IMR-90 (cell line): ENCODE results near the gene FUT9. TPM values are rescaled to one million over a fixed set of nuclear protein-coding genes. Genes with fewer than 3 reads are reported as not detected.

Experiments used
- ATAC-seq: fragments of 200-7000 bp; cut with Tn5 transposase; 2 replicates; pipeline ENCODE4 v1.9.1; 2020; ENCODE audit warnings: low read depth, mild to moderate bottlenecking, moderate library complexity
- BruUV-seq: library from RNA; stranded (reverse); fragments of 400-500 nt; replicated peaks from 2 replicates; lab custom pipeline; 2021; lab: Mats Ljungman, UMichigan
- CTCF ChIA-PET: fragments of 300-600 bp; formaldehyde crosslinking; extraction: SDS; loops from one replicate; lab custom pipeline; 2021; ENCODE audit warnings: antibody characterized with exemption; lab: Yijun Ruan, JAX
- POLR2A ChIA-PET: fragments of 300-600 bp; sonication (Branson Sonifier 250); formaldehyde crosslinking; loops from one replicate; lab custom pipeline; 2022; ENCODE audit warnings: antibody characterized with exemption; ENCODE audit not compliant: unreplicated experiment; lab: Charles Lee
- DNase-seq: peaks from one replicate; pipeline ENCODE4 v3.0.0; 2013
- H2AFZ ChIP-seq: replicated peaks from 2 replicates; pipeline ENCODE3; 2013; ENCODE audit warnings: low read length, mild to moderate bottlenecking; ENCODE audit not compliant: poor library complexity
- H2AK5ac ChIP-seq: 2 replicates; pipeline ENCODE4 v1.6.1; 2013; ENCODE audit warnings: low read depth, low read length, inconsistent platforms
- H2AK9ac ChIP-seq: replicated peaks from 2 replicates; pipeline ENCODE3; 2013; ENCODE audit warnings: mild to moderate bottlenecking, low read depth, low read length, moderate library complexity; ENCODE audit not compliant: poor library complexity
- H2BK120ac ChIP-seq: 2 replicates; pipeline ENCODE4 v1.6.1; 2013; ENCODE audit warnings: low read depth, low read length, inconsistent platforms
- H2BK15ac ChIP-seq: 3 replicates; pipeline ENCODE4 v1.6.1; 2013; ENCODE audit warnings: low read depth, low read length, inconsistent platforms
- H2BK20ac ChIP-seq: 2 replicates; pipeline ENCODE4 v1.6.1; 2013; ENCODE audit warnings: low read depth, mild to moderate bottlenecking, inconsistent platforms, low read length, moderate library complexity
- H2BK5ac ChIP-seq: 2 replicates; pipeline ENCODE4 v1.6.1; 2013; ENCODE audit warnings: mild to moderate bottlenecking, low read depth, low read length, inconsistent platforms; ENCODE audit not compliant: poor library complexity, severe bottlenecking
- H3K14ac ChIP-seq: replicated peaks from 2 replicates; pipeline ENCODE4 v1.6.1; 2013; ENCODE audit warnings: low read depth, low read length, inconsistent platforms
- H3K18ac ChIP-seq: 2 replicates; pipeline ENCODE4 v1.6.1; 2013; ENCODE audit warnings: low read depth, low read length, control low read depth
- H3K23ac ChIP-seq: 2 replicates; pipeline ENCODE4 v1.6.1; 2013; ENCODE audit warnings: low read depth, low read length, inconsistent platforms
- H3K27ac ChIP-seq: 2 replicates; pipeline ENCODE4 v1.5.1; 2013; ENCODE audit warnings: mild to moderate bottlenecking, control low read depth, low read length; ENCODE audit not compliant: insufficient read depth
- H3K27me3 ChIP-seq: 2 replicates; pipeline ENCODE4 v1.6.1; 2013; ENCODE audit warnings: low read length; ENCODE audit not compliant: control insufficient read depth, insufficient read depth
- H3K36me3 ChIP-seq: 2 replicates; pipeline ENCODE4 v1.6.1; 2013; ENCODE audit warnings: low read length, mixed read lengths; ENCODE audit not compliant: control insufficient read depth, insufficient read depth
- H3K4ac ChIP-seq: 2 replicates; pipeline ENCODE4 v1.6.1; 2013; ENCODE audit warnings: low read depth, low read length, inconsistent platforms
- H3K4me1 ChIP-seq: 2 replicates; pipeline ENCODE4 v1.6.1; 2013; ENCODE audit warnings: low read length, mixed read lengths; ENCODE audit not compliant: control insufficient read depth, insufficient read depth
- H3K4me2 ChIP-seq: 2 replicates; pipeline ENCODE4 v1.6.1; 2013; ENCODE audit warnings: low read depth, mild to moderate bottlenecking, control low read depth, low read length, moderate library complexity
- H3K4me3 ChIP-seq: 2 replicates; pipeline ENCODE4 v1.5.1; 2013; ENCODE audit warnings: low read depth, mild to moderate bottlenecking, control low read depth, low read length, moderate library complexity; ENCODE audit not compliant: insufficient read depth
- H3K56ac ChIP-seq: 2 replicates; pipeline ENCODE4 v1.6.1; 2013; ENCODE audit warnings: low read length, inconsistent platforms; ENCODE audit not compliant: insufficient read depth; ENCODE audit errors: extremely low read depth
- H3K79me1 ChIP-seq, 2 experiments: 2 replicates each; pipeline ENCODE4 v1.6.1; 2013; ENCODE audit warnings: low read length in 2 of 2, inconsistent platforms in 1 of 2, low read depth in 1 of 2
- H3K9ac ChIP-seq: 2 replicates; pipeline ENCODE4 v1.6.1; 2013; ENCODE audit warnings: low read depth, low read length, control low read depth
- H3K9me1 ChIP-seq: 2 replicates; pipeline ENCODE4 v1.6.1; 2013; ENCODE audit warnings: low read length, inconsistent platforms; ENCODE audit not compliant: insufficient read depth
- H3K9me3 ChIP-seq: 2 replicates; pipeline ENCODE4 v1.6.1; 2013; ENCODE audit warnings: low read length; ENCODE audit not compliant: control insufficient read depth, insufficient read depth
- H4K20me1 ChIP-seq: 2 replicates; pipeline ENCODE4 v1.6.1; 2013; ENCODE audit warnings: low read length, inconsistent platforms; ENCODE audit not compliant: insufficient read depth
- H4K5ac ChIP-seq: 2 replicates; pipeline ENCODE4 v1.6.1; 2013; ENCODE audit warnings: mild to moderate bottlenecking, low read depth, low read length, control low read depth
- H4K8ac ChIP-seq, 2 experiments: 2 replicates each; pipeline ENCODE4 v1.6.1; 2013; ENCODE audit warnings: low read depth in 2 of 2, low read length in 2 of 2, control low read depth in 1 of 2, inconsistent platforms in 1 of 2
- H4K91ac ChIP-seq: 2 replicates; pipeline ENCODE4 v1.6.1; 2013; ENCODE audit warnings: low read depth, low read length, inconsistent platforms; ENCODE audit not compliant: insufficient read depth
- BHLHE40 ChIP-seq: fragments of 150-350 bp; IDR thresholded peaks from 2 replicates; pipeline ENCODE4 v1.6.1; 2016; ENCODE audit warnings: mild to moderate bottlenecking, low read depth, low read length
- CEBPB ChIP-seq: IDR thresholded peaks from 2 replicates; pipeline ENCODE4 v1.6.1; 2012; ENCODE audit warnings: low read depth, low read length, improper control_type of control experiment
- CHD1 ChIP-seq: IDR thresholded peaks from 2 replicates; pipeline ENCODE4 v1.6.1; 2012; ENCODE audit warnings: low read depth, low read length, improper control_type of control experiment
- CTCF ChIP-seq: conservative IDR thresholded peaks from 2 replicates; pipeline ENCODE4 v1.5.1; 2012; ENCODE audit warnings: mild to moderate bottlenecking, low read depth, low read length, improper control_type of control experiment
- ELK1 ChIP-seq: fragments of 150-350 bp; IDR thresholded peaks from 2 replicates; pipeline ENCODE4 v1.6.1; 2016; ENCODE audit warnings: low read depth, mild to moderate bottlenecking, low read length, moderate library complexity, borderline replicate concordance
- FOS ChIP-seq: fragments of 150-350 bp; IDR thresholded peaks from 2 replicates; pipeline ENCODE4 v1.6.1; 2016; ENCODE audit warnings: low read depth, low read length
- MAFK ChIP-seq: IDR thresholded peaks from 2 replicates; pipeline ENCODE4 v1.6.1; 2012; ENCODE audit warnings: low read depth, low read length, improper control_type of control experiment
- MAZ ChIP-seq: IDR thresholded peaks from 2 replicates; pipeline ENCODE4 v1.6.1; 2012; ENCODE audit warnings: low read depth, mild to moderate bottlenecking, low read length, improper control_type of control experiment, moderate library complexity, borderline replicate concordance
- MXI1 ChIP-seq: IDR thresholded peaks from 2 replicates; pipeline ENCODE4 v1.6.1; 2012; ENCODE audit warnings: low read depth, mild to moderate bottlenecking, low read length, moderate library complexity, borderline replicate concordance
- NFE2L2 ChIP-seq: fragments of 150-350 bp; IDR thresholded peaks from 2 replicates; pipeline ENCODE4 v1.6.1; 2016; ENCODE audit warnings: low read depth, mild to moderate bottlenecking, low read length
- POLR2A ChIP-seq: IDR thresholded peaks from 2 replicates; pipeline ENCODE4 v1.6.1; 2012; ENCODE audit warnings: mild to moderate bottlenecking, low read depth, low read length
- RAD21 ChIP-seq: IDR thresholded peaks from 2 replicates; pipeline ENCODE4 v1.6.1; 2012; ENCODE audit warnings: low read length, improper control_type of control experiment
- RCOR1 ChIP-seq: IDR thresholded peaks from 2 replicates; pipeline ENCODE4 v1.6.1; 2012; ENCODE audit warnings: mild to moderate bottlenecking, low read length, improper control_type of control experiment; ENCODE audit not compliant: insufficient replicate concordance
- RFX5 ChIP-seq: IDR thresholded peaks from 2 replicates; pipeline ENCODE4 v1.8.0; 2012; ENCODE audit warnings: low read depth, mild to moderate bottlenecking, low read length, moderate library complexity
- SMC3 ChIP-seq: fragments of 150-350 bp; IDR thresholded peaks from 2 replicates; pipeline ENCODE4 v1.6.1; 2016; ENCODE audit warnings: low read depth, mild to moderate bottlenecking, antibody characterized with exemption, low read length, moderate library complexity
- WGBS, 2 experiments: methylation state at CpG; one replicate each; pipeline versions ENCODE4 v1.1.5 to v1.1.7; 2013; ENCODE audit warnings: missing lambda C conversion rate in 2 of 2; ENCODE audit not compliant: insufficient read length in 1 of 2; ENCODE audit errors: extremely low coverage in 2 of 2; 5-methylcytosine and 5-hydroxymethylcytosine counted together
- dilution Hi-C: fragments of 300-500 bp; cut with HindIII; formaldehyde crosslinking; loops from one replicate; pipeline ENCODE4 v1.14.3; 2018; ENCODE audit warnings: low sequenced_read_pairs; ENCODE audit not compliant: unreplicated experiment
- in situ Hi-C: fragments of 300-500 bp; cut with MboI; formaldehyde crosslinking; loops from 3 replicates; pipeline ENCODE4 v1.14.3; 2019; ENCODE audit warnings: low sequenced_read_pairs, inconsistent platforms, mixed read lengths
- intact Hi-C: fragments of 100-400 bp; cut with micrococcal nuclease; formaldehyde crosslinking; loops from 2 replicates; pipeline ENCODE4 v1.10.0; 2022
- polyA plus RNA-seq, 3 experiments: library from polyadenylated mRNA; depleted of rRNA; stranded (reverse); fragments of >200 nt; gene quantifications; 2 replicates each; pipeline ENCODE4 v1.2.3, GENCODE V29; 2012; ENCODE audit warnings: low replicate concordance in 1 of 3
- total RNA-seq: library from RNA; depleted of rRNA; stranded (reverse); fragments of >200 nt; gene quantifications from 2 replicates; pipeline ENCODE4 v1.2.3, GENCODE V29; 2012
- TF ChIP-seq, protein P1 (sequence below): fragments of 150-350 bp; IDR thresholded peaks from 2 replicates; pipeline ENCODE4 v1.6.1; 2017; ENCODE audit warnings: mild to moderate bottlenecking, antibody characterized with exemption, low read length, low read depth

The FUT9 gene
- total and polyA plus RNA-seq, 2 of the 4 experiments (the other 2 are of a cell fraction): under 0.01 TPM; not detected in 1

DNA sequence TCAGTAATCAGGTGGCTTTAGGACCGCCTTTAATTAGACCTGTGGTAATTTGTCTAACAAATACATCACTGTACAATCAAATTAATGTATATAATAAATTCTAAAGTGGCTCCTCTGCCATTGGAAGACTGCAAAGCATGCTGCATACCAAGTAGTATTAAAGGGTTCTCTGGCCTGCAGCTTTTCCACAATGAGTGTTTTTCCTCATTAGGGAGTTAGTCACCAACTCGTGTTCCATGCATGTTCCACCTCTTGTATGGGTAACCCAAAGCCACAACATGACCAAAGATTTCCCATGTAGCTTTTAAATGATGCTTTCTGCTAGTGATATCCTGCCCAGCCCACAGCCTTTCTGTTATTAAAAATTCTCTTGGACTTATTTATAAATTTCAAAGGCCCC is 218.7 kb downstream of the FUT9 start:
- in situ Hi-C loops (no loop called here), dilution Hi-C loops (no loop called here), intact Hi-C loops (no loop called here)
- Histone ChIP-seq H3K18ac (no peak overlapping the region), H2BK120ac (no peak overlapping the region), H2AK9ac (no peak overlapping the region), H4K91ac (no peak overlapping the region), H3K27me3 (no peaks in the 10 kb centered on the region), H2BK5ac (no peak overlapping the region), H3K56ac (no peak overlapping the region), H3K9ac (no peak overlapping the region), H3K23ac (no peak overlapping the region), H3K9me1 (no peaks in the 10 kb centered on the region), H4K8ac (no peak overlapping the region), H2BK15ac (no peak overlapping the region), H3K4ac (no peak overlapping the region), H3K14ac (no peak overlapping the region), H3K79me1 (no peaks in the 10 kb centered on the region), H4K20me1 (no peaks in the 10 kb centered on the region), H3K36me3 (no peaks in the 10 kb centered on the region), H3K27ac (no peak overlapping the region), H3K9me3 (peaks cover 10% of the 10 kb centered on the region), H3K4me2 (no peak overlapping the region), H3K4me3 (no peak overlapping the region), H2AFZ (no peak overlapping the region), H2BK20ac (no peak overlapping the region), H3K4me1 (no peaks in the 10 kb centered on the region), H2AK5ac (no peak overlapping the region), H4K5ac (no peak overlapping the region)
- TF ChIP-seq CTCF (no peak), CEBPB (no peak), NFE2L2 (no peak), CHD1 (no peak), ELK1 (no peak), MAFK (no peak), BHLHE40 (no peak), RAD21 (no peak), SMC3 (no peak), RCOR1 (no peak), POLR2A (no peak), FOS (no peak), RFX5 (no peak), MXI1 (no peak), MAZ (no peak)
- TF ChIP-seq, protein P1, sequence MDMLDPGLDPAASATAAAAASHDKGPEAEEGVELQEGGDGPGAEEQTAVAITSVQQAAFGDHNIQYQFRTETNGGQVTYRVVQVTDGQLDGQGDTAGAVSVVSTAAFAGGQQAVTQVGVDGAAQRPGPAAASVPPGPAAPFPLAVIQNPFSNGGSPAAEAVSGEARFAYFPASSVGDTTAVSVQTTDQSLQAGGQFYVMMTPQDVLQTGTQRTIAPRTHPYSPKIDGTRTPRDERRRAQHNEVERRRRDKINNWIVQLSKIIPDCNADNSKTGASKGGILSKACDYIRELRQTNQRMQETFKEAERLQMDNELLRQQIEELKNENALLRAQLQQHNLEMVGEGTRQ: no peak
- POLR2A ChIA-PET: no interaction called here
- DNase-seq (no peak), ATAC-seq (no peak)
- CTCF ChIA-PET: interaction anchor here (0.5 kb wide), 1 partner anchor 55 kb away, joined by 3 read pairs; no protein-coding TSS in a partner anchor
- WGBS, 2 experiments: no CpG with 5 or more reads among the region's 2 CpGs
- BruUV-seq: no TSS peak
